ENCODE data around the gene NEGR1.

NEGR1 gene

DNA sequence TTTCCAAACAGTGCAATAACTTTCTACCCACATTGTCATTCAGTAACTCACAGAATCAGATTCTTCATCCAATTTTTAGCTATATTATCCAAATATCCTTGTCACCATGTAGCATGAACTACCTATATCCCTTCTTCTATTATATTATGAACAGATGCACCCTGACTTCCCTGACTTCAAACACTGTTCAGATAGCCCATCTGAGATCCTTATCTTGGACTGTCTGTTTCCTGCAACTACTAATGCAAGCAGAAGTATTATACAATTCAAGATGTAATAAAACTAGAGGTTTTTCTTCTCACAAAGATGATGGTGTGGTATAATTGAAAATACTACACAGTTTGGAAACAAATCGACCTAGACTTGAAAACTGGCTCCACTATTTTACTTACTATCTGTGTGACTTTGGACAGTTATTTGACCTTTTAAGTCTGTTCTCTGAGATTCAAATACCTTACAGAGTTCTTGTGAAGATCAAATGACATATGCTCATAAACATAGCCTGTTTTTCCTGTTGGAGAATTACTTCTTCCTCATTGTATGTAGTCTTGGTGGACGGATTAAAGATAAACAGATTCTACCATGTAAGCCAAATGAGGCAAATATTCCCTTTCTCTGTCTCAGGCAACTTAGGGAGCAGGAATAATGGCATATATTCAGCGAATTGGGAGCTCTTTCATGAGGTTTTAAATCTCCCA is 793.6 kb downstream of the NEGR1 start:
- TF ChIP-seq, protein P1, sequence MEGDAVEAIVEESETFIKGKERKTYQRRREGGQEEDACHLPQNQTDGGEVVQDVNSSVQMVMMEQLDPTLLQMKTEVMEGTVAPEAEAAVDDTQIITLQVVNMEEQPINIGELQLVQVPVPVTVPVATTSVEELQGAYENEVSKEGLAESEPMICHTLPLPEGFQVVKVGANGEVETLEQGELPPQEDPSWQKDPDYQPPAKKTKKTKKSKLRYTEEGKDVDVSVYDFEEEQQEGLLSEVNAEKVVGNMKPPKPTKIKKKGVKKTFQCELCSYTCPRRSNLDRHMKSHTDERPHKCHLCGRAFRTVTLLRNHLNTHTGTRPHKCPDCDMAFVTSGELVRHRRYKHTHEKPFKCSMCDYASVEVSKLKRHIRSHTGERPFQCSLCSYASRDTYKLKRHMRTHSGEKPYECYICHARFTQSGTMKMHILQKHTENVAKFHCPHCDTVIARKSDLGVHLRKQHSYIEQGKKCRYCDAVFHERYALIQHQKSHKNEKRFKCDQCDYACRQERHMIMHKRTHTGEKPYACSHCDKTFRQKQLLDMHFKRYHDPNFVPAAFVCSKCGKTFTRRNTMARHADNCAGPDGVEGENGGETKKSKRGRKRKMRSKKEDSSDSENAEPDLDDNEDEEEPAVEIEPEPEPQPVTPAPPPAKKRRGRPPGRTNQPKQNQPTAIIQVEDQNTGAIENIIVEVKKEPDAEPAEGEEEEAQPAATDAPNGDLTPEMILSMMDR (IDR thresholded peaks at IDR 0.05; ENCODE audit: low read depth, low read length, missing control alignments), result no peak
- no peak overlapping the region for H3K4me3 ChIP-seq (ENCODE audit: low read depth, low read length)
- DNase-seq (ENCODE audit: low read depth), result no peak

DNA sequence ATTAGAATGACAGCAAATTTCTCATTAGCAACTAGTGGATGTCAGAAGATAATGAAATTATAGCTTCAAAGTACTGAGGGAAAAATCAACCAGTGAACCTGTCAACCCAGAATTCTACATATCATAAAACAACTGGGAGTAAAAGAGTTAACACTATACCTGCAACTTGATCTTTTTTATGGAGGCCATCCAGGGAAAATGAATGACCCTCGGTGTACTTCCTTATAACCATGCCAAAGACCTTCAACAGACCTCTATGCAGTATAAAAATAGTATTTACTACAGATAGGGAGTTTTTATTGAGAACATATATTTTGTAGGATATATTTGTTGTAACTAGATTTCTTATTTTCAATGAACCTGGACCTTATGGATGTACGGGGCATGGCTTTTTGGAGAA is 809.0 kb downstream of the NEGR1 start:
- TF ChIP-seq, protein P1 (IDR thresholded peaks at IDR 0.05; ENCODE audit: low read depth, low read length, missing control alignments), result no peak
- no peak for DNase-seq (ENCODE audit: low read depth)
- no peak overlapping the region for H3K4me3 ChIP-seq (ENCODE audit: low read depth, low read length)

DNA sequence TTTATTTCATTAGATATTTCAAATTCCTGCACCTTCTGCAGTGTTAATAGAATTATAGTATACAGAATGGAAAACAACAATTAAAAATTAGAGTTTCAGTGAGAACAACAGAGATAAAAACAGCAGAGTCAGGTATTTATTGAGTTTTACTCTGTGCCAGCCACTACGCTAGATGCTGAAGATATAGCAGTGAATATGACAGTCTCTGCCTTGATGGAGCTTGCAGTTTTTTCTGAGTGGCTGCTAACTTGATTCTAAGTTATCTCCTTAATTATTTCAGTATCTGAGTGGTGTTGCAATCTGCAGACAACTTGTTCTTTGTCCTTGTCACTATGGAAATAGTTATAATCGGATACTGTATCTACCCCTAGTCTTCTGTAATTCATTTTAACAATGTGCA is 817.2 kb downstream of the NEGR1 start:
- TF ChIP-seq, protein P1 (IDR thresholded peaks at IDR 0.05; ENCODE audit: low read depth, low read length, missing control alignments), result no peak
- H3K4me3 ChIP-seq (ENCODE audit: low read depth, low read length), result no peak overlapping the region
- DNase-seq (ENCODE audit: low read depth), result no peak

DNA sequence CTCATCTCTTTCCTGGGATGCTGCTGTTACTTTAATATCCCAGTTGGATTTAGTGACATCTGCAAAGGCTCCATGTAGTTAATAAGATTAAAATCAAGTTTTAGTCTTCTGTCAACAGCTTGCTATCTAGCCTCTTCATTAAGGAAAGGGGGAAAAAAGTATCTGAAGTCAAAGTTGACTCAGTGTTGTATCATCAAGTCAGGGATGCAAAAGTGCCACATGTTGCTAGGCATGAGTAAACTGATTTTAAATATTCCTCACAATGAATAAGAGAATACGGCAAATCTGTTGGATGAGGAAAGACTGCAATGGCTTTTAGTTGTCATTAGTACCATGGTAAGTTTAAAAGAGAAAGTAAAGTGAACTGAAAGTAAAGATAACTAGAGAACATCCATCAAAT is 818.3 kb downstream of the NEGR1 start:
- no peak for DNase-seq (ENCODE audit: low read depth)
- TF ChIP-seq, protein P1 (IDR thresholded peaks at IDR 0.05; ENCODE audit: low read depth, low read length, missing control alignments), result no peak
- no peak overlapping the region for H3K4me3 ChIP-seq (ENCODE audit: low read depth, low read length)

DNA sequence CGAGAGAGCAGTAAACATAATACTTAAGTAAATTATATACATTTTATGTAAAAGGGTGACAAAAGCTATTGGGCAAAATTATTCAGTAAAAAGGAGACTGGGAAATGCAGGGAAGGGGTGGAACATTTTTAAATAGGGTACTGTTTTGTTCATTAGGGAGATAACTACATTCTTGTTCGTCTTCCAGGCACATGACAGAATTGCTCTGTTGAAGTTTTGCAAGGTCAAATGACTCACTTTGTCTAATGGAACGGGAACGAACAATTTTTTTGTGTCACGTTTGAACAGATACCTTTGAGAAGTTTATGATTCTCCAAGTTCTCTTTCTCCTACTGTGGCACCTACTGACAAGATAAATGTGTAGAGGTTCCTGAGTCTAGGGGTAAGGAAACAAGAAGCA is 819.2 kb downstream of the NEGR1 start:
- no peak for DNase-seq (ENCODE audit: low read depth)
- TF ChIP-seq, protein P1 (IDR thresholded peaks at IDR 0.05; ENCODE audit: low read depth, low read length, missing control alignments), result no peak
- no peak overlapping the region for H3K4me3 ChIP-seq (ENCODE audit: low read depth, low read length)

DNA sequence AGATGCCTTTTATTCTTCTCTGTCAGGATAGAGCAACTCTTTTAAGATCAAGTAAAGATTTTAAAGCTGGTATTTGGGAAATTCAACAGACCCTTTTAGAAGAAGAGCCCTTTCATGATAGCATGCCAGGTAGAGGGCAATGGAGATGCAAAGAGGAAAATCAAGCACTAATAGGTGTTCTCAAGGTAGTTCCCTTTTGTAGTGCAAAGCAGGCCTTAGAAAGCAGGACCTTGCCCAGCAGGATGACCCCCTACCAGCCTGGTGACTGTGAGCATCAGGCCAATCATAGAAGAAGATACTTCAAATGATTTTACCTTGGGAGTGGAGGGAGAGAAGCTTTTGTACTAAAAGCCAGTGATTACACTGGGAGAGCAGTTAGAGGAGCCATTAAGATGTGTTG is 820.1 kb downstream of the NEGR1 start:
- DNase-seq (ENCODE audit: low read depth), result no peak
- H3K4me3 ChIP-seq (ENCODE audit: low read depth, low read length), result no peak overlapping the region
- TF ChIP-seq, protein P1 (IDR thresholded peaks at IDR 0.05; ENCODE audit: low read depth, low read length, missing control alignments), result no peak

DNA sequence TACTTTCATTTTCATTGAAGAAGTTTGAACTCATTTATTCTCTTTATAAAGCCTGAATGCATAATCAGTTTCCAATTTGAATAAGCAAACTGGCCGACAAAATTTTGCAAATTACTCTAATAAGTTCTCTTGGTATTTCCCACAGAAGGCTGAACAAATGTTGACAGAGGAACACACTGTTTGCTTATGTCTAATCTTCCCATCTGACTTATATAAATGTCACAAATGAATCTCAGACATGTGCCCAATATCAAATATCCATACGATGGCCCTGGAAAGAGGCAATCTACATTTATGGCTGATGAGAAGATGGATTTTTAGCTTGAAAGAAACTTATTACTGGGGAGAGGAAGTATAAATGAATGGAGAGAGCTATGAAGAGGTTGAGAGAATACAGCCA is 820.9 kb downstream of the NEGR1 start:
- TF ChIP-seq, protein P1 (IDR thresholded peaks at IDR 0.05; ENCODE audit: low read depth, low read length, missing control alignments), result no peak
- DNase-seq (ENCODE audit: low read depth), result no peak
- H3K4me3 ChIP-seq (ENCODE audit: low read depth, low read length), result no peak overlapping the region
